Measurements from ENCODE around the gene TMEM33.

DNA sequence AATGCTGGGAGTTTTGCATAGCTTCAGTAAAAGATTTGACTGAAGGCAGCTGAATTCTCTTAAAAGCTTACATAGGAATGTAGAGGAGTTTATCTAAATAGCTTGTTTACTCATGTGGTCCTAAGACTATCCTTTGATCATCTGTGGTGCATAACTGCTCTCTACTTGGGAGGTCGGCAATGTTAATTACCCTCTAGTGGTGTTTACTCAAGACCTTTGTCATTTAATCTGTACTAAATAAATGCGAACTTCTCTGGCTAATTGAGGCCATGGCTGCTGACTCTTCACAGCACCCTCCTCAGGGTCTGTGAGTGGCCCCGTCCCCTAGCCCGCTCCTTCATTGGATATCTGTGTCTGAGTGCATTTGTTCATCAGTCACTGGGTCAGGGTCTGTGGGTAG, 13.8 kb upstream of the TMEM33 start:
- TF ChIP-seq, protein P1, sequence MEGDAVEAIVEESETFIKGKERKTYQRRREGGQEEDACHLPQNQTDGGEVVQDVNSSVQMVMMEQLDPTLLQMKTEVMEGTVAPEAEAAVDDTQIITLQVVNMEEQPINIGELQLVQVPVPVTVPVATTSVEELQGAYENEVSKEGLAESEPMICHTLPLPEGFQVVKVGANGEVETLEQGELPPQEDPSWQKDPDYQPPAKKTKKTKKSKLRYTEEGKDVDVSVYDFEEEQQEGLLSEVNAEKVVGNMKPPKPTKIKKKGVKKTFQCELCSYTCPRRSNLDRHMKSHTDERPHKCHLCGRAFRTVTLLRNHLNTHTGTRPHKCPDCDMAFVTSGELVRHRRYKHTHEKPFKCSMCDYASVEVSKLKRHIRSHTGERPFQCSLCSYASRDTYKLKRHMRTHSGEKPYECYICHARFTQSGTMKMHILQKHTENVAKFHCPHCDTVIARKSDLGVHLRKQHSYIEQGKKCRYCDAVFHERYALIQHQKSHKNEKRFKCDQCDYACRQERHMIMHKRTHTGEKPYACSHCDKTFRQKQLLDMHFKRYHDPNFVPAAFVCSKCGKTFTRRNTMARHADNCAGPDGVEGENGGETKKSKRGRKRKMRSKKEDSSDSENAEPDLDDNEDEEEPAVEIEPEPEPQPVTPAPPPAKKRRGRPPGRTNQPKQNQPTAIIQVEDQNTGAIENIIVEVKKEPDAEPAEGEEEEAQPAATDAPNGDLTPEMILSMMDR (IDR thresholded peaks at IDR 0.05), result no peak
- TF ChIP-seq, protein P2, sequence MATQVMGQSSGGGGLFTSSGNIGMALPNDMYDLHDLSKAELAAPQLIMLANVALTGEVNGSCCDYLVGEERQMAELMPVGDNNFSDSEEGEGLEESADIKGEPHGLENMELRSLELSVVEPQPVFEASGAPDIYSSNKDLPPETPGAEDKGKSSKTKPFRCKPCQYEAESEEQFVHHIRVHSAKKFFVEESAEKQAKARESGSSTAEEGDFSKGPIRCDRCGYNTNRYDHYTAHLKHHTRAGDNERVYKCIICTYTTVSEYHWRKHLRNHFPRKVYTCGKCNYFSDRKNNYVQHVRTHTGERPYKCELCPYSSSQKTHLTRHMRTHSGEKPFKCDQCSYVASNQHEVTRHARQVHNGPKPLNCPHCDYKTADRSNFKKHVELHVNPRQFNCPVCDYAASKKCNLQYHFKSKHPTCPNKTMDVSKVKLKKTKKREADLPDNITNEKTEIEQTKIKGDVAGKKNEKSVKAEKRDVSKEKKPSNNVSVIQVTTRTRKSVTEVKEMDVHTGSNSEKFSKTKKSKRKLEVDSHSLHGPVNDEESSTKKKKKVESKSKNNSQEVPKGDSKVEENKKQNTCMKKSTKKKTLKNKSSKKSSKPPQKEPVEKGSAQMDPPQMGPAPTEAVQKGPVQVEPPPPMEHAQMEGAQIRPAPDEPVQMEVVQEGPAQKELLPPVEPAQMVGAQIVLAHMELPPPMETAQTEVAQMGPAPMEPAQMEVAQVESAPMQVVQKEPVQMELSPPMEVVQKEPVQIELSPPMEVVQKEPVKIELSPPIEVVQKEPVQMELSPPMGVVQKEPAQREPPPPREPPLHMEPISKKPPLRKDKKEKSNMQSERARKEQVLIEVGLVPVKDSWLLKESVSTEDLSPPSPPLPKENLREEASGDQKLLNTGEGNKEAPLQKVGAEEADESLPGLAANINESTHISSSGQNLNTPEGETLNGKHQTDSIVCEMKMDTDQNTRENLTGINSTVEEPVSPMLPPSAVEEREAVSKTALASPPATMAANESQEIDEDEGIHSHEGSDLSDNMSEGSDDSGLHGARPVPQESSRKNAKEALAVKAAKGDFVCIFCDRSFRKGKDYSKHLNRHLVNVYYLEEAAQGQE (IDR thresholded peaks at IDR 0.05; ENCODE audit: insufficient read depth in 1 of 2, low read depth in 2 of 2, low read length in 1 of 2), result no peak

All from Panc1 (cell line).